ENCODE data around the gene PIGT. TPM values are rescaled to one million over a fixed set of nuclear protein-coding genes. Genes with fewer than 3 reads are reported as not detected.

The PIGT gene
- total RNA-seq, 4 donors from 2014 or later, result 28.7 to 89.2 (median 62.6) TPM

DNA sequence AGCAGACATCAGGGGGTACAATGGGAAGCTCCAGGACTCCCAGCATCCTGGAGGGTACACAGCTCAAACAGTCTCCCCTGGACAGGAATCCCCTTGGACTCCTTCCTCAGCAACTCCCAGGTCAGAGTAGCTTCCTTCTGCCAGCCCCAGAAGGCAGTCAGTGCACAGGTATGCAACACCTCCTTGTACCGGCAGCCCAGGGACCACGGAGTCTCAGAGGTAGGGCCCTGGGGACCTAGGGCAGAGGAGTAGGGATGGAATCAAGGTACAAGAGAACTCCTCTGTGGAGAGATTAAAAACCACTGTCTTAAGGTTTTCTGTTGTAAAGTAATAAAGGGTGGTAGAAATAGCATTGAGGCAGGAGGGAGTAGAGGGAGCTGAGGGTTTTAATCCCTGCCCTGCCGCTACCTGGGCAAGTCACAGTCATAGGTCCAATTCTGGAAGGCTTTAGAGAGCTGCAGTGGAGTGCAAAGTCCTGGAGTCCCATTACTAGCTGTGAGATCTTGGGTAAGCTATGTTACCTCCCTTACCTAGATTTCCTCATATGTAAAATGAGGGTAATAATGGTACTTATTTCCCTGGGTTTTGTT, 45.3 kb upstream of the PIGT start:
- H3K36me3 ChIP-seq, result no peaks in the 10 kb centered on the region
- no peaks in the 10 kb centered on the region for H3K9me3 ChIP-seq
- no peaks in the 10 kb centered on the region for H3K4me1 ChIP-seq
- no peak overlapping the region for H3K4me3 ChIP-seq
- no peaks in the 10 kb centered on the region for H3K27me3 ChIP-seq
- intact Hi-C loops (cut with DNase I; ENCODE audit: low total_unique reads), result no loop called here
- DNase-seq, result no peak
- no peak overlapping the region for H3K27ac ChIP-seq
- TF ChIP-seq POLR2A (IDR thresholded peaks at IDR 0.05), result no peak
- TF ChIP-seq, protein P1, sequence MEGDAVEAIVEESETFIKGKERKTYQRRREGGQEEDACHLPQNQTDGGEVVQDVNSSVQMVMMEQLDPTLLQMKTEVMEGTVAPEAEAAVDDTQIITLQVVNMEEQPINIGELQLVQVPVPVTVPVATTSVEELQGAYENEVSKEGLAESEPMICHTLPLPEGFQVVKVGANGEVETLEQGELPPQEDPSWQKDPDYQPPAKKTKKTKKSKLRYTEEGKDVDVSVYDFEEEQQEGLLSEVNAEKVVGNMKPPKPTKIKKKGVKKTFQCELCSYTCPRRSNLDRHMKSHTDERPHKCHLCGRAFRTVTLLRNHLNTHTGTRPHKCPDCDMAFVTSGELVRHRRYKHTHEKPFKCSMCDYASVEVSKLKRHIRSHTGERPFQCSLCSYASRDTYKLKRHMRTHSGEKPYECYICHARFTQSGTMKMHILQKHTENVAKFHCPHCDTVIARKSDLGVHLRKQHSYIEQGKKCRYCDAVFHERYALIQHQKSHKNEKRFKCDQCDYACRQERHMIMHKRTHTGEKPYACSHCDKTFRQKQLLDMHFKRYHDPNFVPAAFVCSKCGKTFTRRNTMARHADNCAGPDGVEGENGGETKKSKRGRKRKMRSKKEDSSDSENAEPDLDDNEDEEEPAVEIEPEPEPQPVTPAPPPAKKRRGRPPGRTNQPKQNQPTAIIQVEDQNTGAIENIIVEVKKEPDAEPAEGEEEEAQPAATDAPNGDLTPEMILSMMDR (IDR thresholded peaks at IDR 0.05), result no peak

DNA sequence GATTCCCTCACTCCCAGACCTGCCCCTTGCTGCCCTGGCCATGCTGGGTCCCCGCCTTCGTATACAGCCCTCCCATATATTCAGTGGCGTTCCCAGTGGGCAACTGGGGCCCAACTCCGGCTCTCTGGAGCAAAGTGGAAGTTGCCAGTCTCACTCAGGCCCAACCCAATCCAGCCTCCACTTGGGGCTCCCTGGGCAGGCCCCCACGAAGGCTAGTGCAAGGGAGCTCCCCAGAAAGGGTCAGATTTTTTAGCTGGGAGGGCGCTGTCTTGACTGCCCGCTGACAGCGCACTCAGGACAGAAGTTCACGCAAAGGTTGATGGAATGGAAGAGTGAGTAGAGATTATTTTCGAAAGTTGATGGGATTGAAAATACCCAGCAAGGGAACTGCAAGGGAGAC, 43.7 kb upstream of the PIGT start:
- Histone ChIP-seq H3K4me3 (no peak overlapping the region), H3K4me1 (no peaks in the 10 kb centered on the region), H3K27ac (peak overlapping the region in 1 of 2 donors; percentile 80), H3K27me3 (no peaks in the 10 kb centered on the region), H3K9me3 (no peaks in the 10 kb centered on the region), H3K36me3 (no peaks in the 10 kb centered on the region)
- TF ChIP-seq, protein P1 (IDR thresholded peaks at IDR 0.05), result no peak
- TF ChIP-seq POLR2A (IDR thresholded peaks at IDR 0.05), result no peak
- intact Hi-C loops (cut with DNase I; ENCODE audit: low total_unique reads), result no loop called here
- no peak for DNase-seq

DNA sequence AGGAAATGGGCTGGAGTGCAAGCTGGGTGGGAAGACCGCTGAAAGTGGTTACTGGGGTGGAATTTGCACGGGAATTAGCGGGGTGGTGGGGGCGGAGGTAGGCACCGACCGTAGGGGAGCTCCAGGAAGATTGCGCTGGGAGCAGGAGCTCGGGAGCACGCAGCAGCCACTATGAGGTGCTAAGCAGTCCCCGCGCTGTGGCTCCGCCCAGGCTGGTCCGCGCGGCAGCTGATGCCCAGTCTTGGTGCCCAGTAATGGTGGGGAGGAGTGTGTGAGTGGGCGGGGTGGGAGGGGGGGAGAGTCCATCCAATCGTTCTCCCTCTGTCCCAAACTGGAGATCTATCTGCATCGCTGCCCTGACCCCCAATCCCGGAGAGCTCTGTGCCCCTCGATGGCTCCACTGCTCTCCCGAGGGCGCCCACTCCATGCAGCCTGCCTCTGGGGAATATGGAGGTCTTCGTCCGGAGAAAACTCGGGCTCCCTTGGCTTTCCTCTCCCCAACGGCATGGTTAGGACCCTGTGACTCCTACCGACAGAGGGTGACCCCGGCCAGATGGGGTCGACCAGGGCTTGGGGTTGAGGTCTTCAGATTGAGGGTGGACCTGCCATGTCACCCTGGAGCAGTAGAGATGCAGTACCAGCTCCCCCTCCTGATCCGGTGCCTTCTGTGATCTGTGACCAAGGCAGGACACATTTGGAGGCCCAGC, 43.1 kb upstream of the PIGT start:
- TF ChIP-seq, protein P1 (IDR thresholded peaks at IDR 0.05), result no peak
- TF ChIP-seq POLR2A (IDR thresholded peaks at IDR 0.05), result no peak
- Histone ChIP-seq H3K9me3 (no peaks in the 10 kb centered on the region), H3K4me3 (peak overlapping the region; percentile 2 to 42), H3K27ac (peak overlapping the region; percentile 66 to 80), H3K4me1 (no peaks in the 10 kb centered on the region), H3K36me3 (no peaks in the 10 kb centered on the region), H3K27me3 (no peaks in the 10 kb centered on the region)
- intact Hi-C loops (cut with DNase I; ENCODE audit: low total_unique reads), result no loop called here
- peak in 1 of 2 donors; percentile 50 for DNase-seq

DNA sequence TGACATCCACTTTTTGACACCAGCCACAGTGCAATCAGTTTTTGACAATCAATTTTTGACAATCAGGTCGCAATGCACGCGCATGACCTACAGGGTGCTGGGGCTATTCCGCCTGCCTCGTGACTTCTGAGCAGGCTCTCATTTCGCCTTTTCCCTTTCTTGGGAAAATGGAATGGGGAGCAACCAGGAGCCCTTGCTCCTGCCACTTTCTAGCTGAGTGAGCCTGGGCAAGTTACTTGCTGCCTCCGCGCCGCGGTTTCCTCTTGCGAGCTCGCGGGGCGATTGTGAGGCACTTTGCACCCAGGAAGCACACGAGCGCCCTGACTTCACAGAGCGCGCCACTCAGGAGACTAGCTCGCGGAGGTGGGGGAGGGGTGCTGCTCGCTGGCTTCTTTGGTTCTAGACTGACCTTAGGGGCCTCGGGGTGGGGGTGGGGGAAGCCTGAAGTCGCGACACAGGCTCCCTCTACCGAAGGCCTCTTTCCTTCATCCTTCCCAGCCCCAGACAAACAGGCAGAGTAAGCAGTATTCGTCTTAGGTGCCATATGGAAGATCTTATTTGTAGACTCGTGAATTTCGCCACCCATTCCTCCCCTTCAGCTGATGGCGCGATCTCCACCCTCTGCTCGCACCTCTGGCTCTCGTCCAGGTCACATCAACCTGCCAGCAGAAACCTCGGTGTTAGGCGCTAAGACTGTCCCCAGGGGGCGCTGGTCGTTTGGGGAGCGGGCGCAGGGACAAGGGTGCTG, 42.4 kb upstream of the PIGT start:
- intact Hi-C loops (cut with DNase I; ENCODE audit: low total_unique reads), result no loop called here
- Histone ChIP-seq H3K9me3 (no peaks in the 10 kb centered on the region), H3K4me3 (peak overlapping the region; percentile 36 to 42), H3K36me3 (no peaks in the 10 kb centered on the region), H3K4me1 (no peaks in the 10 kb centered on the region), H3K27me3 (no peaks in the 10 kb centered on the region), H3K27ac (peak overlapping the region; percentile 66 to 80)
- peak; percentile 89 for DNase-seq
- no peak for TF ChIP-seq POLR2A (IDR thresholded peaks at IDR 0.05)
- TF ChIP-seq, protein P1 (IDR thresholded peaks at IDR 0.05), result peak; percentile 84 to 93 (median 90)

DNA sequence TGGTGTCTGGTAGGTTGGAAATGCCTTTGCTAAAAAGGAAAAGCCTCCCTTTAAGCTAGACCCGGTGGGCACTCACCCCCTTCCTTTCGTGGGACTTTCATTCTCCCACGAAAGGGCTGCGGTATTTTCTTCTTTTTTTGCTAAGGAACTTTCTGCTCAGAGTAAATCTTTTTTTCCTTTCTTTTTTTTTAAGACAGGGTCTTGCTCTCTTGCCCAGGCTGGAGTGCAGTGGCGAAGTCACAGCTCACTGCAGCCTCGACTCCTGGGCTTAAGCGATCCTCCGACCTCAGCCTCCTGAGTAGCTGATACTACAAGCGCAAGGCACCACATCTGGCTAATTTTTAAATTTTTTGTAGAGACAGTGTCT, 41.9 kb upstream of the PIGT start:
- TF ChIP-seq POLR2A (IDR thresholded peaks at IDR 0.05), result no peak
- TF ChIP-seq, protein P1 (IDR thresholded peaks at IDR 0.05), result no peak
- no peaks in the 10 kb centered on the region for H3K9me3 ChIP-seq
- no peak for DNase-seq
- intact Hi-C loops (cut with DNase I; ENCODE audit: low total_unique reads), result no loop called here
- H3K36me3 ChIP-seq, result no peaks in the 10 kb centered on the region
- H3K4me1 ChIP-seq, result no peaks in the 10 kb centered on the region
- H3K4me3 ChIP-seq, result peak overlapping the region; percentile 36 to 42
- H3K27me3 ChIP-seq, result no peaks in the 10 kb centered on the region
- peak overlapping the region; percentile 66 to 80 for H3K27ac ChIP-seq

Measured in uterus (tissue), 4 donors.